NCI-H774 (cell line): ENCODE results near the gene CNGB1.
"Not testable (repeated sequence)": the region's sequence is repeated elsewhere in the genome, so short reads cannot be mapped to it uniquely, and the experiment has no call there.

Source experiments
- DNase-seq: peaks from one replicate; lab custom pipeline; 2025; lab: John Stamatoyannopoulos, UW

CNGB1 gene

DNA sequence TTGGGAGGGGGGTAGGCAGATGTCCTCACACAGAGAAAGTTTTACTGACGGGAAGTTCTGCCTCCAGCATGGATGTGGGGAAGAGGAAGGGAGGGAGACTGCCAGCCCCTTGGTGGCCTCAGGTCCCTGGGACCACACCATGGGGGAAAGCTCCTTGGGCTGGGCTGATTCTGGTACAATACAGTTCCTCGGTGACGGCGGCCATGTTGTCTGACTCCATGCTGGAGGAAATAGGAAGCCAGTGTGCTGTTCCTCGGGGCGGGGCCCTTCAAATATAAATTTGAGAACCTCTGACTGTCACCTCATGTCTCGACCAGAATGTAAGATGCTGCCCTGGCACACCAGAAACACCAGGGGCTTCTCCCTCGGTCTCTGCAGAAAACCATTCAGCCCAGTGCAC, 66.8 kb downstream of the CNGB1 start:
- no peak for DNase-seq

DNA sequence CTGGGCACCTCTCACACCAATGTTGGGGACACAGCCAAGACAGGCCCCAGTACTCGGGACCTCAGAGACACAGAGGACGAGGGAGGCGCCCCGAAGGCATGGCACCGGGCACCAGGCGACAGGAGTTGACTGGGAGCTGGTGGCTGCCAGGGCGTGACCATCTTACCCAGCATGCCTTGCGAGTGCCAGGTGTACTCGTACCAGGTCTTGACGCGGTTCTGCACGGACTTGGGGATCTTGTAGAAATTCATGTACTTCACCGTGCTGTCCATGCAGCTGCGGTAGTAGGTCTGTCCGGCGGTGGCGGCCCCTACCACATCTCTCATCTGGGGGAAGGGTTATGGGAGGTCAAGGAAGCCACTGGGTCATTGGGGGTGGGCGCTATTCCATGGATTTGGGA, 67.3 kb downstream of the CNGB1 start:
- no peak for DNase-seq

DNA sequence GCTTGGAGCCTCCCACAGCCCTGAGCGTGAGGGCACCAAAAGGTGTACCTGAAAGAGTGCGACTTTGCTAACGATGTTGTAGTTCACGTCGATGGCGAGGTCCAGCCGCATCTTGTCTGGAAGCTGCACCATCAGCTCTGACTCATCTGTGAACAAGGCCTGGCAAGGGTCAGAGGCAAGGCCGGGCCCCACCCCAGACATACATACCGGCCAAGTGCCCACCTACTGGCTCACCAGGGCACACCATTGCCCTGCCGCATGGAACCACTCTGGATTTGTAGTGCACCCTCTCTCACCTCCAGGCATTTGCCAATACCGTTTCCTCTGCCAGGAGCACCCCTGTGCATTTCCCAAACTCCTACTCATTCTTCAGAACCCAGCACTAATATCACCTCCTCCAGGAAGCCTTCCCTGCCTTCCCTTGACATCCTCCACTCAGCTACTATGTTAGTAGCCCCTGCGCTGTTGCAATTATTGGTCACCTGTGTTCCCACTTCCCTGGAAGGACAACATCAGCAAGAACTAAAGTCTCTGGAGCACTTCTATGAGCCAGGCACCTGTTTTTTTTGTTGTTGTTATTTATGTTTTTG, 69.4 kb downstream of the CNGB1 start:
- DNase-seq = no peak

DNA sequence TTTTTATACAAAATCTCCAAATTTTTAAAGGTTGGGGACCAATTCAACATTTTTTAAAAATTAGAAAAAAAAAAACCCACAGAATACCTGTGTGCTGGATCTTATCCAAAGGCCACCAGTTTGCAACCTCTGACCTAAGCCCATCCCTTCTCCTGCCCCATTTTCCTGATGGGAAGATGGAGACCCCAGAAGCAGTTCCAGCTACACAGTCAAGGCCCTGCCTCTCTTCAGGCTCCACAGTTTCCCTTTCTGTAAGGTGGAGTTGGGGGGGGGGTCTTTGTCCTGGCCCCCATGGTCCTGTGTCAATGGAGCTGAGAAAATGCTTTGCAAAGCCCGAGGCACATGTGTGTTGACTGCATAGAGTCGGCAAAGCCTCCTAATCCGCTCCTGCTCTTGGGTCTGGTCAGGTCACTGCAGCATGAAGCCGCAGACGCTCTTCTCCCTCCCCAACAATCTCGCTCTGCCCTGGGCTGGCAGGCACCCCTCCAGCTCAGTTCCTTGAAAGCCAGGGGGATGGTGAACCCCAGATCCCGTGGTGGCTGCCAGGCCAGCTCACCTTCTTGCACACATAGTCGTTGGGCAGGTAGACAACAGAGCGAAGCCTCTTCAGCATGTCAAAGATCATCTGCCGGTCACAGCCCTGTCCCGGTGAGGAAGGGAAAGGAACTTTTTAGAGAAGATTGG, 70.0 kb downstream of the CNGB1 start:
- DNase-seq = no peak

DNA sequence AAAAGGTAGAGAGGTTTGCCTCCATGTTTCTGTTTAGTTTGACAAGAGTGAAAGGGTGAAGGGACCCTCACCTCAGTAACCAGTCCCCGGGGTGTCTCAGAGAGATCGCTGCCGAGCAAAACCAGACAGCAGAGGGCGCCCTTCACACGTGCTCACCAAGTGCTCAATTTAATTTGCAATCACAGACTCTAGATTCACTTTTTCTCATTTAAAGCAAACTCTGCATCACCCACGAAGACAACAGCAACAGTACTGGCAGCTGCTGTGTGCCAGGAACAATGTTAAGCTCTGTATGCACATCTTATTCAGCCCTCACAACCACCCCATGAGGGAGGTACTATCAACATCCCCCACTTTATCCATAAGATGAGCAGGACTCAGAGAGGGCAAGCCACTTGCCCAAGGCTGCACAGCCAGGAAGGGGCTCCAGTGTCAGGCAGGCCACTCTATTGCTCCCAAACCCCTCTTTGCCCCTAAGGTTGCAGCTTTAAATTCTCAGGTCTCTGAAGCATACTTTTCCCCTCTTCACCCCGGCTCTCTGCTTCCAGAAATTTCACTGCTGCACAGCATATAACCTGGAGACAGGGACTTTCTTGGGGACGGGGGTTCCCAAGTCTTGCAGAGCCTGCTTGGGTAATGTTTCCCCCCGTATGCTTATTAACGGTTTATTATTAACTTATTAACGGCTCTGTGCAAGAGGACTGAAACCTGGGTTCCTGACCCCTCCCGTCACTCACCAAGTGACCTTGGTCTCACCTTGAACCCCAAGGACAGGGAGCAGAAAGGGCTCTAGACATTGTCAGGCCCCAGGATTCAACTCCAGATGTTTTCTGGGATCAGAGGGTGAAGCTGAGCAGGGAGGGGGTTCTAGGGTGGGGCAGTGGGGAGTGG, 70.9 kb downstream of the CNGB1 start:
- DNase-seq = peak; percentile 60

DNA sequence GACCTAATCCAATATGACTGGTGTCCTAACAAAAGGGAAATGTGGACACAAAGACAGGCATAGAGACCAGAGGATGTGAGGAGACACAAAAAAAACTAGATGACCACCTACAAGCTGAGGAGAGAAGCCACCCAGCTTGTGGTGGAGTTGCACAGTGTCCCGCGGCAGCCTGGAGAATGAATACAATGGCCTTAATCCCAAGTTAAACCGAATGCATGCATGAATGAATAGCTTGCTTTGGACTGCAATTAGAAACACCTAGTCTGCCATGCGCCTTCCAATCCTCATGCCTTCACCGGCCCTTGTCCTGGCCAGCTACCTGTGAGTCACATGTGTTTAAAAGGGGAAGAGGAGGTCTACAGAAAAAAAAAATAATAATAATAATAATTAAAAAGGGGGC, 72.0 kb downstream of the CNGB1 start:
- DNase-seq = no peak

DNA sequence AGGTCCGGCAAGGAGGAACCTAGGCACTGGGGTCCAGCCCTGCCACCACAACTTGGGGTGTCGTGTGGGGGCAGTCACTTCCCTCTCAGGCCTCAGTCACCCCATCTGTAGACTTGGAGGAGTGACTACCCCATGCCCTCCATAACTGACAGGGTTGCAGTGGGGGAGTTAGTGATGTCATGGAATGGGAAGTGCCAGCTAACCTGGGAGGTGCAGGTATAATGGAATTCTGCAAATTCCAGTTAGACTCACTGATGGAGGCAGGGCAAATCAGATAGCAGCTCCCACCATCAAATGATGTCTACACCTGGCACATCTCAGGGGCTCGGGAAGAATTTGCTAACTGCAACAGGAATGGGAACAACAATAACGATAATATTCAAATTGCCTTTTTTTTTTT, 72.9 kb downstream of the CNGB1 start:
- DNase-seq = no peak

DNA sequence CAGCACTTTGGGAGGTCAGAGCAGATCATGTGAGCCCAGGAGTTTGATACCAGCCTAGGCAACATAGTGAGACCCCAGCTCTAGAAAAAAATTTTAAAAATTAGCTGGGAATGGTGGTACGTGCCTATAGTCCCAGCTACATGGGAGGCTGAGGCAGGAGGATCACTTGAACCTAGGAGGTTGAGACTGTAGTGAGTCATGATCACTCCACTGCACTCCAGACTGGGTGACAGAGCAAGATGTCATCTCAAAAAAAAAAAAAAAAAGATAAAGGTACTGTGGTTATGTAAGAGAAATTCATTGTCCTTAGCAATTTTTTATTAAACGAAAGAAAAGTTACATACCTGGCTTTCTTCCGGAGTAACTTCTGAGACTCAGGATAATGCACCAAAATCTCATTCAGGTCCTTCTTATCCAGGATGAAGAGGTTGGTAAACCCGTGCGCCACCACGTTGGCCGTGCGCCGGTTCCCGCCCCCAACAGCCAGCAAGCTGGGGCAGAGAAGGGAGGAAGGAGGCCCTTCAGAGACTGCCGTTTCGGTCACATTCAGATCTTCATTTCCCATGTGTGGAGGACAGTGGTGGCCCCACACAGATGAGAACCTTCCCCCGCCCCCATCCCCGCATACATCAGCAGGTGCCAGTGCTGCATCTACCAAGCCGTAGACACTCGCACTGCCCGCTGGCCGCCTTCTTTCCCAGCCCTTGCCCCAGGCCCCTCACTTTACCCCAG, 73.7 kb downstream of the CNGB1 start:
- DNase-seq = no peak

DNA sequence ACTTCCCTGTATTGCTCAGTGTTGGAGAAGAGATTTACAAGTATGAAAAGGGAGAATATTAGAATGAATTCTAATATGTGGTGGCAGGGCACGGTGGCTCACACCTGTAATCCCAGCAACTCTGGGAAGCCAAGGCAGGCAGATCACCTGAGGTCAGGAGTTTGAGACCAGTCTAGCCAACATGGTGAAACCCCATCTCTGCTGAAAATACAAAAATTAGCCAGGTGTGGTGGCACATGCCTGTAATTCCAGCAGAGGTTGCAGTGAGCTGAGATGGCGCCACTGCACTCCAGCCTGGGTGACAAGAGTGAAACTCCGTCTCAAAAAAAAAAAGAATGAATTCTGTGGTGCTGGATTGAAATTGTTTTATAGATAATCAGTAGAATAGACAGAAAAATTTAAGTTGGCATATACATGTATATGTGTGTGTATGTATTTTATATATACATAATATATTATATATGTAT, 75.8 kb downstream of the CNGB1 start:
- DNase-seq = not testable (repeated sequence)

DNA sequence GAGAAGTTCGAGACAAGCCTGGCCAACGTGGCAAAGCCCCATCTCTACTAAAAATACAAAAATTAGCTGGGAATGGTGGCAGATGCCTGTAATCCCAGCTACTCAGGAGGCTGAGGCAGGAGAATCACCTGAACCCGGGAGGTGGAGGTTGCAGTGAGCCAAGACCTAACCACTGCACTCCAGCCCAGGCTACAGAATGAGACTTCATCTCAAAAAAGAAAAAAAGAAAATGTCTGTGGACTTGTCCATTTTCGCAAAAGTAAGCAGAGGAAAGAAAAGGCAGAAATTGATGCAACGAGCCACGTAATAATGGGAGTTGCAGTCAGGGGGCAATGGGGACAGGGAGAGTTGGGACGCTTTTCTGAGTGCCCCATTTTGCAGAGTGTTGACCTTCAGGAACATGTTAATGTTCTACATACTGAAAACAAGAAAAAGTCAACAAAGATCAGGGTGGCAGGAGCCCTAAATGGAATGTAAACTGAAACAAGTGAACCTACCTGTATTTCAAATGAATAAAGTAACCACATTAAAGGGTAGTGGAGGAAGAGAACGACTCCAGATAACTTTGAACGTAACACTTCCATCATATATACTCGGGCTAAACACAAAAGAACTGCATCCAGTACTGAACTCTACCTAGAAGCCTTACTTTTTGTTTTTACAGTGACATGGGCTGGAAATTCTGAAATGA, 76.4 kb downstream of the CNGB1 start:
- no peak for DNase-seq

DNA sequence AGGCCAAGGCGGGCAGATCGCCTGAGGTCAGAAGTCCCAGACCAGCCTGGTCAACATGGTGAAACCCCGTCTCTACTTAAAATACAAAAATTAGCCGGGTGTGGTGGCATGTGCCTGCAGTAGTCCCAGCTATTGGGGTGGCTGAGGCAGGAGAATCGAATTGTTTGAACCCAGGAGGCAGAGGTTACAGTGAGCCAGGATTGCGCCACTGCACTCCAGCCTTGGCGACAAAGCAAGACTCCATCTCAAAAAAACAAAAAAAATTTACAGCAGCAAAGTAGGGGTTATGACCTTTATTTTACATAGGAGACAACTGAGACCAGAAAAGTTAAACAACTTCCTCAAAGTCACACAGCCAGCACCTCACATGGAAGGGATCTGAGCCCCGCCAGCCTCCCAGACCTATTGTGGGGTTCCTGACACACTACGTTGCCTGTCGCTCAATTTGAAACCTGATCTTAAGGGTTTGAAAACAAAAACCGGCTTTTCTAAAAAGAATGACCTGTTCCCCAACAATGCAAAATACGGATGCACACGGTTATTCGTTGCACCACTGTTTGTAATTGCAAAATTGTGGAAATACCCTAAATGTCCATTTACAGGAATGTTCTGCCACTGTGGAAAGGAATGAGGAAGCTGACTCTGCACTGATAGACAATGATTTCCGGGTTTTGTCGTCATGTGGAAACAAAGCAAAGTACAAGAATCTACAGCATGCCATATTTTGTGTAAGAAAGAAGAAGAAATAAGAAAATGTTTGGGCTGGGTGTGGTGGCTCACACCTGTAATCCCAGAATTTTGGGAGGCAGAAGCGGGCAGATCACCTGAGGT, 77.2 kb downstream of the CNGB1 start:
- DNase-seq = no peak

DNA sequence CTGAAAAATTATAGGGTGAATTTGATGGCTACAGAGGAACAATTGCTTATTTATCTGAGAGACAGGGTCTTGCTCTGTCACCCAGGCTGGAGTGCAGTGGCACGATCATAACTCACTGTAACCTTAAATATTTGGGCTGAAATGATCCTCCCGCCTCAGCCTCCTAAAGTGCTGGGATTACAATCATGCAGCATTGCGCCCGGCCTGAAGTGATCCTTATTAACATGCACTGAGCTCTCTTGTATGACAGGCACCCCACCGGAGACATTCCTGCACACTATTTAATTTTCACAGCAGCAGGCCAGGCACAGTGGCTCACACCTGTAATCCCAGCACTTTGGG, 77.7 kb downstream of the CNGB1 start:
- DNase-seq = no peak

DNA sequence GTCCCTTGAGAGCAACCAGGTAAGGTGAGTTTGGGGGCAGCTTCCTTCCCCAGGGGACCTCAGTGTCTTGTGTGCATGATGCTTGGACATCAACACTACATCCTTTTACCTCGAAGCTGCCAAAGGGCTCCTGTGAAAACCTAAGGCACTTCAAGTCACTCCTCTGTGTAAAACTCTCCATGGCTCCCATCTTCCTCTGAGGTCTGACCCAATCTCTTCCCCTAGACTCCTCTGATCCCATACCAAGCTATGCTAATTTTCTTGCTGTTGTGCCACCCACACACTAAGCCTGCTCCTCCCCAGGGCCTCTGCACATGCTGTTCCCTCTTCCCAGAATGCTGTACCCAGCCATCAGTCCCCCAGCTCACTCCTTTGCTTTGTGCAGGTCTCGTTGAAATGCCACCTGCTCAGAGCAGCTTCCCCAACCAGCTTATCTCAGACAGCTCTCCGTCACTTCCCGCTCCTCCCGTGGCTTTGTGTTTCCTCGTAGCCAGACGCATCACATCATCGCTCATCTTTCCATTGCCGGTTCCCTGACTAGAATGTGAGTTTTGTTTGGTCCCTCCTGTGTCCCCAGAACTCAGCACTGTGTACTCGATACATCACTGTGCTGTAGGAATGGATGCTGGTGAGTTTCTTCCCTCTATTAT, 78.4 kb downstream of the CNGB1 start:
- no peak for DNase-seq

DNA sequence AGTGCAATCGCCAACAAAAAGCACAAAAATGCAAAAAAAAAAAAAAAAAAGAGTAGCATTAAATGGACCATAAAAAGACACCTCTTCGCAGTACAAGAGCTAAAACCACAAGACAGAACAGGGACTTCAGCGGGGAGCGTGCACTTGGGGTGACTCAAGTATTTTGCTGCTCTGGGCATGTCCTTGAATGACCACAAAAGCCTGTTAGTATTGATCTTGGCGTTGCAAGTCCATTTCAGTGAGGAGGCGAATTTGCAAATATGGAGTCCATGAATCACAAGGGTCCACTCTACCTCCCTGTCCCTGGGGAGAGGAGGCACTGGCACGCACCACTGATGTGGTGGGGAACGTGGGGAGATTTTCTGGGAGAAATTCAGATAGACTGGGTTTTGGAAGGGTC, 78.9 kb downstream of the CNGB1 start:
- DNase-seq = no peak

DNA sequence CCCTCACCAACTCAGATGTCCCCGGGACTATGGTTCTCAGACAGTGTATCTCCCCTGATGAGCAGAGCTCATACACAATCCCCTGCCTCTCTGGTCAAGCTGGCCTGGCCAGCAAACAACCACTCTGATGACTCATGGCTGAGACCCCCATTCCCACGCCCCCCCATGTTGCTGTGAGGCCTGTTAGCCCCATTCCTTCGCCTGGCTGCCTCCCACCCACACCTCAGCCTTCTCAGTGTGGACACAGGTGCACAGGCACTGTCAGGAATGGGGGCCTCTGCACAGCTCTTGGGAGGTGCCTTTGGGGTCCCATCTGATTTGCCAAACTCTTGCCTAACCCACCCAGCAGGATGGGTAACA, 80.2 kb downstream of the CNGB1 start:
- DNase-seq = no peak

DNA sequence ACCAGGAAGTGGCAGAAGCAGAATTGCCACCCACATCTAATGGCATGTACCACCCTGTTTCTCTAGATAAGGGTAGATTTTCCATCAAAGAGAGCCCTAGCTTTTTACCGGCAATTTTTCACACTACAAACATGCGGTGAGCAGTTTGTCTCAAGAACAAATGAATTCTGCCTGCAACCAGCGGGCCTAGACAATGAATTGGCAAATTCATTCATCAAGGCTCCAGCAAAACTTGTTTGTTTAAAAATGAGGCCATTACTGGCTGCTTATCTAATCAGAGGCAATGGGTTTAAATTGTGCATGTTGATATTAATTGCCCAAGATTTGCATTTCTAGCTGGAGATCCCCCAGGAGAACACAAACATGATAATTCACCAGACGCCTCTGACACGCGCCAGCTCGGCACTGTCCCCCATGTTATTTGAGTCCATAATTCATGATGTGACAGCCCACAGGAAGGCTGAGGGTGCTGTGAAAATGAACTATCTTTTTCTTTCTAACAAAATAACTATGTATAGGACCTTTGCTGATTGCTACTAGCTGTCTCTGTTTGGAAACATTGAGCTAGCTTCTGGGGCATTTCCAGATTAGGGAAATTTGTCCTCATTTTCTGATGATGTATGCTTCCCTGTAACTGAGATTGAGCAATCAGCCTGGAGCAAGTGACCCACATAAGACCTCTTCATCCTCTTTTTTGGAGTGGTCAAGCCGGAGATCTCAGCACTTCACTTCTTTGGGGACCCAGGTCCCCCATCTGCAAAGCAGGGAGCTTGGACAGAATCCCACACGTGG, 80.8 kb downstream of the CNGB1 start:
- DNase-seq = no peak

DNA sequence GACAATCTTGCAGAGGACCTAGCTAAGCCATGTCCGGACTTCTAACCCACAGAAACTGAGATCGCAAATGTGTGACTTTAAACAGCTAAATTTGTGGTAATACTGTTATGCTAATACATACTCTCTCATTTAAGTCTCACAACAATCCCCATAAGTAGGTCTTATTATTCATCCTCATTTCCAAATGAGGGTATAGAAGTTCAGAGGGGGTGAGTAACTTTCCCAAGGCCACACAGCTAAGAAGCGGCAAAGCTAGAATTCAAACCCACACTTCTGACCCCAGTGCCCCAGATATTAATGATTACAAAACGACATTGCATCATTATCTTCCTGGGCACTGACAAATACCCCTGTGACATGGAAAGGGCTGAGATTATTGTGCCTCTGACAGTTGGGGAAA, 81.4 kb downstream of the CNGB1 start:
- no peak for DNase-seq

DNA sequence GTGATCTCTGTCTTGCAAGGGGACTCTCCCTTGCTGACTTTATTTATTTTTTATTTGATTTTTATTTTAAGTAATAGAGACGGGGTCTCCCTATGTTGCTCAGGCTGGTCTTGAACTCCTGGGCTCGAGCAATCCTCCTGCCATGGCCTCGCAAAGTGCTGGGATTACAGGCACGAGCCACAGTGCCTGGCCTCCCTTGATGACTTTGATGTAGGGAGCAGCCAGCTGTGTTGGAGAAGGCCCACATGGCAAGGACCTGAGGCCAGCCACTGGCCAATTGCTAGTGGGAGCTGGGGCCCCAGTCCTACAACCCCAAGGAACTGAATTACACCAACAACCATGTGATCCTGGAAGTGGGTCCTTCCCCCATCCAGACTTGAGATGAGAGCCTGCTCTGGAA, 81.8 kb downstream of the CNGB1 start:
- no peak for DNase-seq

DNA sequence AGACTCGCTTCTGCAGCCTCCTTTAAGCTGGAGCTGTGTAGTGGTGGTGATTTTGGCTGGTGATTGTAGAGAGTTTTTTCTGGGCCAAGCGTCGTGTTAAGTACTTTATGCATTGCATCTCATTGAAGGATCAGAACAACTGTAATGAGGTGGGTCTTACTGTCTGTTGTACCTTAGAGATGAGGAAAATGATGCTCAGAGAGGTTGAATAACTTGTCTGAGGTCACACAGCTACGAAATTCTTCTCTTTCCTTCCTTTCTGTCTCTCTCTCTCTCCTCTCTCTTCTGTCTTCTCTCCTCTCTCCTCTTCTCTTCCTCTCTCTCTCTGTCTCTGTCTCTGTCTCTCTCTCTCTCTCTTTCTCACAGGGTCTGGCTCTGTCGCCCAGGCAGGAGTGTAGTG, 82.8 kb downstream of the CNGB1 start:
- no peak for DNase-seq

DNA sequence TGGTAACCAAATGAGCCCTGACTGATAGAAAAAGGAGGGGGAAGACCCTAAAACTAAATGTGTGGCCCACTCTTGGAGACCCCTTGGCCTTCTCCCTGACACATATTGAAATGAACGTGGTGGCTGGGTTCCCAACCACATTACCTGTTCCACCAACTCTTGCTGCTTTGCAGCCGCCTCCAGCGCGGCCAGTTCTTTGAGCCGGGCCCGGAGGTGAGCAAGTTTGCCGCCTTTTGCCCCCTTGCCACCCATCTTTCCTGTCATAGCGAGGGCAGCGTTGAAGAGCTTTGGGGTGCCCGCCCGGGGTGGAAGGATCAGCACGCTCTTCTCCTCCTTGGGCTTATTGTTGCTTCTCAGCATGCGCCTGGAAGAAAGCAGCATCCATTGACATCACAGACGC, 83.2 kb downstream of the CNGB1 start:
- DNase-seq = no peak
